A549 (cell line): Measurements from ENCODE around the gene TOP3A. TPM values are rescaled to one million over a fixed set of nuclear protein-coding genes. Genes with fewer than 3 reads are reported as not detected.
A peak's percentile ranks its signal among the peaks of the same experiment; 100 is the strongest.

Source experiments
- ATAC-seq, 2 experiments: fragments of 200-7000 bp in 1 of 2; fragments of >200 bp in 1 of 2; cut with Nextera tagmentation in 1 of 2; cut with Tn5 transposase in 1 of 2; 3 replicates each; pipeline versions ENCODE4 v1.8.0 to v1.9.1; 2018 to 2020; ENCODE audit warnings: mild to moderate bottlenecking in 1 of 2, moderate library complexity in 1 of 2
- CTCF ChIA-PET: fragments of 300-600 bp; sonication (Branson Sonifier 250); formaldehyde crosslinking; extraction: SDS; loops from one replicate; lab custom pipeline; 2021; ENCODE audit warnings: antibody characterized with exemption, inconsistent platforms; lab: Yijun Ruan, JAX
- POLR2A ChIA-PET: fragments of 350-600 bp; formaldehyde crosslinking; extraction: SDS; loops from one replicate; lab custom pipeline; 2021; ENCODE audit warnings: antibody characterized with exemption, inconsistent platforms; lab: Yijun Ruan, JAX
- DNase-seq, 2 experiments: peaks; one replicate each; pipeline versions ENCODE4 v3.0.0 to v3.0.0-alpha.2; 2011 to 2016; ENCODE audit warnings: low read depth in 1 of 2, low spot score in 1 of 2
- FAIRE-seq: peaks from 2 replicates; lab custom pipeline; 2011; peaks lifted over from hg19 to GRCh38; lab: Jason Lieb, UNC
- H3K27ac ChIP-seq, 2 experiments: fragments of >200 bp; sonication (Bioruptor Twin); formaldehyde crosslinking; 3 replicates each; pipeline ENCODE4 v1.5.1; 2016 to 2017
- H3K4me1 ChIP-seq: fragments of >200 bp; sonication (Bioruptor Twin); formaldehyde crosslinking; 3 replicates; pipeline ENCODE4 v1.6.1; 2016
- H3K4me2 ChIP-seq: fragments of >200 bp; sonication (Bioruptor Twin); formaldehyde crosslinking; 3 replicates; pipeline ENCODE4 v1.6.1; 2016
- H3K4me3 ChIP-seq: fragments of >200 bp; sonication (Bioruptor Twin); formaldehyde crosslinking; 3 replicates; pipeline ENCODE4 v1.5.1; 2016
- H3K9me3 ChIP-seq: fragments of >200 bp; sonication (Bioruptor Twin); formaldehyde crosslinking; 3 replicates; pipeline ENCODE4 v1.6.1; 2016
- BHLHE40 ChIP-seq: IDR thresholded peaks from 2 replicates; pipeline ENCODE4 v1.6.1; 2012; ENCODE audit warnings: low read depth, low read length, inconsistent platforms
- CBX8 ChIP-seq: fragments of 200-600 bp; sonication (generic); IDR thresholded peaks from 2 replicates; pipeline ENCODE4 v1.6.1; 2016
- CEBPB ChIP-seq, 2 experiments: fragments of >200 bp in 1 of 2; sonication (Bioruptor Twin) in 1 of 2; formaldehyde crosslinking in 1 of 2; IDR thresholded peaks; 2 replicates each; pipeline ENCODE4 v1.6.1; 2012 to 2016
- EHMT2 ChIP-seq: fragments of 200-600 bp; sonication (generic); IDR thresholded peaks from 2 replicates; pipeline ENCODE4 v1.6.1; 2016; ENCODE audit warnings: antibody characterized with exemption, low read depth, mild to moderate bottlenecking, moderate library complexity
- ELK1 ChIP-seq: fragments of 150-350 bp; IDR thresholded peaks from 2 replicates; pipeline ENCODE4 v1.6.1; 2014; ENCODE audit warnings: low read depth, mild to moderate bottlenecking, low read length
- EP300 ChIP-seq, 2 experiments: fragments of >200 bp; sonication (Bioruptor Twin); formaldehyde crosslinking; IDR thresholded peaks; 2 replicates in 1 of 2; 3 replicates in 1 of 2; pipeline ENCODE4 v1.6.1; 2016 to 2017
- FOSB ChIP-seq: fragments of 250-450 bp; sonication (Bioruptor Pico); IDR thresholded peaks from 2 replicates; pipeline ENCODE4 v1.5.0; 2020; ENCODE audit warnings: mild to moderate bottlenecking, moderate library complexity
- FOSL2 ChIP-seq, 2 experiments: fragments of 450-650 bp in 1 of 2; fragments of >200 bp in 1 of 2; sonication (Bioruptor Twin) in 1 of 2; formaldehyde crosslinking; IDR thresholded peaks; 2 replicates each; pipeline versions ENCODE4 v1.5.0 to v1.6.1; 2016 to 2020; ENCODE audit warnings: mild to moderate bottlenecking in 1 of 2, moderate library complexity in 1 of 2
- FOXS1 ChIP-seq: fragments of 250-450 bp; sonication (Bioruptor Pico); IDR thresholded peaks from 2 replicates; pipeline ENCODE4 v1.5.0; 2020; ENCODE audit warnings: mild to moderate bottlenecking, moderate library complexity
- HDAC2 ChIP-seq: fragments of 200-600 bp; sonication (generic); IDR thresholded peaks from 2 replicates; pipeline ENCODE4 v1.6.1; 2016
- HEYL ChIP-seq: fragments of 250-450 bp; sonication (Bioruptor Pico); IDR thresholded peaks from 2 replicates; pipeline ENCODE4 v1.8.0; 2021; ENCODE audit warnings: mild to moderate bottlenecking, moderate library complexity
- HOXB13 ChIP-seq: fragments of 250-450 bp; sonication (Bioruptor Pico); IDR thresholded peaks from 2 replicates; pipeline ENCODE4 v1.5.0; 2020; ENCODE audit warnings: low read depth, mild to moderate bottlenecking, moderate library complexity
- JUN ChIP-seq, 2 experiments: fragments of >200 bp; sonication (Bioruptor Twin); formaldehyde crosslinking; IDR thresholded peaks; 2 replicates in 1 of 2; 3 replicates in 1 of 2; pipeline ENCODE4 v1.6.1; 2016 to 2017
- MYC ChIP-seq: IDR thresholded peaks from 2 replicates; pipeline ENCODE4 v1.6.1; 2012; ENCODE audit warnings: mild to moderate bottlenecking, inconsistent platforms, low read length, improper control_type of control experiment, borderline replicate concordance
- NR3C1 ChIP-seq: fragments of >200 bp; sonication (Bioruptor Twin); formaldehyde crosslinking; IDR thresholded peaks from 3 replicates; pipeline ENCODE4 v1.6.1; 2017
- POLR2A ChIP-seq: IDR thresholded peaks from 2 replicates; pipeline ENCODE4 v1.6.1; 2012; ENCODE audit warnings: mild to moderate bottlenecking, low read length
- POLR2AphosphoS2 ChIP-seq: conservative IDR thresholded peaks from 2 replicates; pipeline ENCODE4 v1.6.1; 2012; ENCODE audit warnings: low read length, improper control_type of control experiment, inconsistent platforms
- RAD21 ChIP-seq, 2 experiments: fragments of >200 bp in 1 of 2; sonication (Bioruptor Twin) in 1 of 2; formaldehyde crosslinking in 1 of 2; IDR thresholded peaks in 1 of 2; conservative IDR thresholded peaks in 1 of 2; 2 replicates in 1 of 2; 3 replicates in 1 of 2; pipeline ENCODE4 v1.6.1; 2012 to 2018; ENCODE audit warnings: inconsistent platforms in 1 of 2
- RARB ChIP-seq: fragments of 250-450 bp; sonication (Bioruptor Pico); IDR thresholded peaks from 2 replicates; pipeline ENCODE4 v1.8.0; 2021; ENCODE audit warnings: mild to moderate bottlenecking, moderate library complexity
- RNF2 ChIP-seq: fragments of 200-600 bp; sonication (generic); IDR thresholded peaks from 2 replicates; pipeline ENCODE4 v1.6.1; 2016; ENCODE audit warnings: low read depth, mild to moderate bottlenecking, antibody characterized with exemption, moderate library complexity, borderline replicate concordance
- SMC3 ChIP-seq: fragments of >200 bp; sonication (Bioruptor Twin); formaldehyde crosslinking; IDR thresholded peaks from 3 replicates; pipeline ENCODE4 v1.6.1; 2018; ENCODE audit warnings: inconsistent platforms
- SREBF2 ChIP-seq: fragments of 450-650 bp; IDR thresholded peaks from 2 replicates; pipeline ENCODE4 v1.6.1; 2014; ENCODE audit warnings: mild to moderate bottlenecking, moderate library complexity
- USF2 ChIP-seq: fragments of 450-650 bp; IDR thresholded peaks from 2 replicates; pipeline ENCODE4 v1.6.1; 2014; ENCODE audit warnings: antibody characterized with exemption
- ZFP36 ChIP-seq: fragments of 450-650 bp; IDR thresholded peaks from 2 replicates; pipeline ENCODE4 v1.6.1; 2014; ENCODE audit warnings: borderline replicate concordance; ENCODE audit not compliant: partially characterized antibody
- WGBS: methylation state at CpG from one replicate; pipeline ENCODE4 v1.1.6; 2017; ENCODE audit errors: missing lambda C conversion rate; 5-methylcytosine and 5-hydroxymethylcytosine counted together
- polyA plus RNA-seq, 4 experiments: library from polyadenylated mRNA; depleted of rRNA in 3 of 4; stranded (reverse); fragments of >200 nt; fragmentation: RNase III in 1 of 4; extraction: RNeasy Plus Mini Kit Qiagen cat#74134 plus additional on column Dnase treatment in 1 of 4; gene quantifications; 2 replicates in 3 of 4; 3 replicates in 1 of 4; pipeline ENCODE4 v1.2.3, GENCODE V29; 2011 to 2017
- TF ChIP-seq, protein P1 (sequence below): fragments of >200 bp; sonication (Bioruptor Twin); formaldehyde crosslinking; IDR thresholded peaks from 2 replicates; pipeline ENCODE4 v1.6.1; 2016

The TOP3A gene
- polyA plus RNA-seq, 2 of the 4 experiments (the other 2 are of a cell fraction): 29.0 to 29.3 TPM

DNA sequence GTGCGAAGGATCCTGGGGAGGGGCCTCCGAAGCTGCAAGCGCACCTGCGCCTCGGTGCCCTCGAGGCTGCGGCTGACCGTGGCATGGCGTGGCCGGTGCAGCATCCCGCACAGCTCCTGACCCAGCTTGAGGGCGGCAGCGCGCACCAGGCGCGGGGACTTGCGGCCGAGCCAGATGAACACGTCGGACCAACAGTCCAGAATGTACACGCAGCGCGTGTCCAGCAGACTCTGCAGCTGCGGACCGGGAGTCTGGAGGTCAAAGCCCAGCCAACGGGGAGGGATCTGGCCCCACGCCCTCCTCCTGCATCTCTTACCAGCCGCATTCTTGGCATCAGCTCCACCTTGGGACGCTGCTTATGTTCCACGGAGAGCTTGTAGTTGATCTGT lies 67.2 kb downstream of the TOP3A start:
- Histone ChIP-seq H3K27ac (no peak overlapping the region), H3K4me3 (no peak overlapping the region), H3K9me3 (no peaks in the 10 kb centered on the region), H3K4me1 (peaks cover 10% of the 10 kb centered on the region; the same call in 2 of the 3 replicates), H3K4me2 (no peak overlapping the region)
- WGBS: 89% methylated on average over 30 of the region's 30 CpGs
- DNase-seq (no peak), ATAC-seq (no peak; a peak in 1 of 6 replicates), FAIRE-seq (no peak)
- ChIA-PET CTCF (interaction anchor here (0.6 to 6.8 kb wide), 26 partner anchors 9 to 166 kb away, joined by 3 to 103 read pairs (median 6); partner anchors contain the start of genes EVPLL, FLII and MIEF2), POLR2A (interaction anchor here (0.9 kb wide), 1 partner anchor 11 kb away, joined by 3 read pairs; the partner anchor contains the start of gene FLII)
- TF ChIP-seq NR3C1 (no peak), ZFP36 (no peak), FOSL2 (IDR thresholded peaks at IDR 0.05) (no peak), FOSL2 (CRISPR knock-in tag; IDR thresholded peaks at IDR 0.05) (no peak), HEYL (CRISPR knock-in tag) (no peak), POLR2A (no peak), FOXS1 (CRISPR knock-in tag) (no peak), ELK1 (no peak), JUN (IDR thresholded peaks at IDR 0.05) (no peak), CEBPB (IDR thresholded peaks at IDR 0.05) (no peak), FOSB (CRISPR knock-in tag) (no peak), RNF2 (no peak), RARB (CRISPR knock-in tag) (no peak), POLR2AphosphoS2 (no peak), SMC3 (no peak), RAD21 (conservative IDR thresholded peaks at IDR 0.05 in 1 of 2, IDR thresholded peaks at IDR 0.05 in 1 of 2) (no peak), EP300 (IDR thresholded peaks at IDR 0.05) (no peak), HOXB13 (CRISPR knock-in tag) (no peak), CBX8 (no peak)
- TF ChIP-seq, protein P1, sequence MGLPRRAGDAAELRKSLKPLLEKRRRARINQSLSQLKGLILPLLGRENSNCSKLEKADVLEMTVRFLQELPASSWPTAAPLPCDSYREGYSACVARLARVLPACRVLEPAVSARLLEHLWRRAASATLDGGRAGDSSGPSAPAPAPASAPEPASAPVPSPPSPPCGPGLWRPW: no peak

DNA sequence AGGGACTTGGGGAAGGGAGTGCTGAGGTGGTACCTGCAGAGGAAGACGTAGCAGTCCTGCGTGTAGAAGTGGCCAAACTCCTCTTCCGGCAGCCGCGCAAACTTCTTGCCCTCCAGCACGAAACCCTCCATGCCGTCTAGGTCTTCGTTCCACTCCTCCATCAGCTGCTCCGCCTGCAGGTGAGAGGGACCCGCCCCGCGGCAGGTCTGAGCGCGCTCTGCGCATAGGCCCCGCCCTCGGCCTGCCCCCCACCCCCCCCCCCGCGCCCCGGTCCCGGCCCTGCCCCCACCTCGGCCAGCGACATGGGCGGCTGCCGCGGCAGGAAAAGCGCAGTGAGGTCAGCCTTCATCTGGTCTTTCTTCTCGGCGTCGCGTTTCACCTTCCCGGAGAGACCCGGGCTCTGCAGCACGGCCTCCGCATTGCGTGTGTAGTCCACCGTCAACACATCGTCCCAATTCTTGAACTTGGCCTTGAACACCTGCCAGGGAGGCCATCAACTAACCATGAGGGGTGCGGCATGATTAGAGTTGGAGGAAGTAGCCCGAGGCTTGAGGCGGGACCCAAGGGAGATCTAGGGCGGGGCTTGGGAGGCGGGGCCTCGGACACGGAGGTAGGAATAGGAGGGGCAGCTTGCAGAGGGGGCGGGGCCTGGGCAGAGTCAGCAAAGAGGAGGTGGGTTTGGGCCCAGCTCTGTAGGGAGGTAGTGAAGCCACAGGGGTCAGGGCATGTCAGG lies 67.7 kb downstream of the TOP3A start:
- Histone ChIP-seq H3K9me3 (no peaks in the 10 kb centered on the region), H3K4me1 (peaks cover 10% of the 10 kb centered on the region; the same call in 2 of the 3 replicates), H3K4me2 (no peak overlapping the region), H3K4me3 (no peak overlapping the region), H3K27ac (no peak overlapping the region)
- ChIA-PET POLR2A (no interaction called here), CTCF (interaction anchor here (0.6 to 6.8 kb wide), 24 partner anchors 10 to 166 kb away, joined by 3 to 103 read pairs (median 6); partner anchors contain the start of genes EVPLL, FLII and MIEF2)
- peak; percentile 30 to 73; a peak in 3 of 6 replicates for ATAC-seq
- no peak for FAIRE-seq
- DNase-seq: peak; percentile 73 to 86
- TF ChIP-seq EHMT2 (no peak), SREBF2 (no peak), USF2 (no peak), BHLHE40 (no peak), HDAC2 (no peak), MYC (no peak)
- WGBS: 79% methylated on average over 35 of the region's 46 CpGs
